Ishikawa (cell line): Measurements from ENCODE around the gene COL12A1.

Experiments used
- CEBPB ChIP-seq: IDR thresholded peaks from 2 replicates; pipeline ENCODE4 v1.6.1; 2012
- CREB1 ChIP-seq: IDR thresholded peaks from 2 replicates; pipeline ENCODE4 v1.6.1; 2012; ENCODE audit warnings: low read depth
- EGR1 ChIP-seq: IDR thresholded peaks from 2 replicates; pipeline ENCODE4 v1.6.1; 2012
- EP300 ChIP-seq: IDR thresholded peaks from 2 replicates; pipeline ENCODE4 v1.6.1; 2012; ENCODE audit warnings: borderline replicate concordance
- FOXM1 ChIP-seq: IDR thresholded peaks from 2 replicates; pipeline ENCODE4 v1.6.1; 2012; ENCODE audit warnings: low read depth, borderline replicate concordance
- NFIC ChIP-seq: IDR thresholded peaks from 2 replicates; pipeline ENCODE4 v1.6.1; 2012
- RAD21 ChIP-seq: IDR thresholded peaks from 2 replicates; pipeline ENCODE4 v1.6.1; 2012; ENCODE audit warnings: low read depth
- TAF1 ChIP-seq: IDR thresholded peaks from 2 replicates; pipeline ENCODE4 v1.6.1; 2012; ENCODE audit warnings: low read depth, mild to moderate bottlenecking
- TCF12 ChIP-seq: IDR thresholded peaks from 2 replicates; pipeline ENCODE4 v1.6.1; 2012; ENCODE audit warnings: low read depth
- TEAD4 ChIP-seq: IDR thresholded peaks from 2 replicates; pipeline ENCODE4 v1.6.1; 2012
- YY1 ChIP-seq: IDR thresholded peaks from 2 replicates; pipeline ENCODE4 v1.6.1; 2012; ENCODE audit warnings: low read depth
- ZBTB7A ChIP-seq: IDR thresholded peaks from 2 replicates; pipeline ENCODE4 v1.6.1; 2012; ENCODE audit warnings: low read depth
- TF ChIP-seq, protein P1 (sequence below): IDR thresholded peaks from 2 replicates; pipeline ENCODE4 v1.6.1; 2012
- TF ChIP-seq, protein P2 (sequence below): IDR thresholded peaks from 2 replicates; pipeline ENCODE4 v1.6.1; 2012; ENCODE audit warnings: low read depth, mild to moderate bottlenecking
- TF ChIP-seq, protein P3 (sequence below): IDR thresholded peaks from 2 replicates; pipeline ENCODE4 v1.6.1; 2012

COL12A1 gene

DNA sequence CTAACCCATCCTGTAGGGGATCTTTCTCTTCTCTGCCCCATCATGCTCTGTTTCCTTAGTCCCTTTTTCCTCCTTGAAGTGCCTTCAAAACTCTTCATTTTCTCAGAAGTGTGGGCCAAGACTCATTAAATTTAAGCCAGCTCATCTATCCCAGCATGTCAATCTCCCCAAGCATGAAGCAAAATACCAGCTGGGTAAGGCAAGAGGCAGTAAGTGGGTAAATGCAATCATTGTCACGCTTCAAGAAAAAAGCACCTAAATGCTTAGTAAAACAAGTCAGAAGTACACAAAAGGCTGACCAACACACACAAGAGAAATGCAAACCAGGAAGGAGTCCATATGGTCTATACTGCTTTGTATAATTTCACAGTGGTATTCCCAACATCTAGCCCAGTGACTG is 61.5 kb downstream of the COL12A1 start:
- TF ChIP-seq EGR1 (no peak), FOXM1 (no peak), TCF12 (no peak), NFIC (no peak), RAD21 (no peak), CEBPB (no peak)
- TF ChIP-seq, protein P1, sequence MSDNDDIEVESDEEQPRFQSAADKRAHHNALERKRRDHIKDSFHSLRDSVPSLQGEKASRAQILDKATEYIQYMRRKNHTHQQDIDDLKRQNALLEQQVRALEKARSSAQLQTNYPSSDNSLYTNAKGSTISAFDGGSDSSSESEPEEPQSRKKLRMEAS: no peak

DNA sequence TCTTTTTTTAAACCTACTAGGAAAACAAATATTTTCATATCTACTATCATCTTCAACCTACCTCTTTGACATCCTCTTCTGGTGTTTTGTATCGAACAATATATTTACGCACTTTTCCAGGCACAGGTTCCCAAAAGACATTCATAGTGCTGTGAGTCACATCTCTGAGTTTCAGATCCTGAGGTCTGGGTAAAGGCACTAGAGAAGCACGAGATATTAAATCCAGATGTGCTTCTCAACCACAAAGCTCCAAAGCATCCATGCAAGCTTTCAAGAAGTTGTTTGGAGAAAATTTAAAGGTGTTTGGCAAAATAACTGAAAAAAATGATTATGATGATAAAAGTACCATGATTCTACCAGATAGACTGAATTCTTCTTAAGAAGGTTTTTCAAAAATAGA is 62.7 kb downstream of the COL12A1 start:
- TF ChIP-seq CREB1: no peak
- no peak for TF ChIP-seq CEBPB
- TF ChIP-seq TCF12: no peak
- no peak for TF ChIP-seq TAF1
- no peak for TF ChIP-seq NFIC
- no peak for TF ChIP-seq ZBTB7A
- TF ChIP-seq, protein P2, sequence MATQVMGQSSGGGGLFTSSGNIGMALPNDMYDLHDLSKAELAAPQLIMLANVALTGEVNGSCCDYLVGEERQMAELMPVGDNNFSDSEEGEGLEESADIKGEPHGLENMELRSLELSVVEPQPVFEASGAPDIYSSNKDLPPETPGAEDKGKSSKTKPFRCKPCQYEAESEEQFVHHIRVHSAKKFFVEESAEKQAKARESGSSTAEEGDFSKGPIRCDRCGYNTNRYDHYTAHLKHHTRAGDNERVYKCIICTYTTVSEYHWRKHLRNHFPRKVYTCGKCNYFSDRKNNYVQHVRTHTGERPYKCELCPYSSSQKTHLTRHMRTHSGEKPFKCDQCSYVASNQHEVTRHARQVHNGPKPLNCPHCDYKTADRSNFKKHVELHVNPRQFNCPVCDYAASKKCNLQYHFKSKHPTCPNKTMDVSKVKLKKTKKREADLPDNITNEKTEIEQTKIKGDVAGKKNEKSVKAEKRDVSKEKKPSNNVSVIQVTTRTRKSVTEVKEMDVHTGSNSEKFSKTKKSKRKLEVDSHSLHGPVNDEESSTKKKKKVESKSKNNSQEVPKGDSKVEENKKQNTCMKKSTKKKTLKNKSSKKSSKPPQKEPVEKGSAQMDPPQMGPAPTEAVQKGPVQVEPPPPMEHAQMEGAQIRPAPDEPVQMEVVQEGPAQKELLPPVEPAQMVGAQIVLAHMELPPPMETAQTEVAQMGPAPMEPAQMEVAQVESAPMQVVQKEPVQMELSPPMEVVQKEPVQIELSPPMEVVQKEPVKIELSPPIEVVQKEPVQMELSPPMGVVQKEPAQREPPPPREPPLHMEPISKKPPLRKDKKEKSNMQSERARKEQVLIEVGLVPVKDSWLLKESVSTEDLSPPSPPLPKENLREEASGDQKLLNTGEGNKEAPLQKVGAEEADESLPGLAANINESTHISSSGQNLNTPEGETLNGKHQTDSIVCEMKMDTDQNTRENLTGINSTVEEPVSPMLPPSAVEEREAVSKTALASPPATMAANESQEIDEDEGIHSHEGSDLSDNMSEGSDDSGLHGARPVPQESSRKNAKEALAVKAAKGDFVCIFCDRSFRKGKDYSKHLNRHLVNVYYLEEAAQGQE: no peak
- no peak for TF ChIP-seq FOXM1
- TF ChIP-seq, protein P1: no peak
- no peak for TF ChIP-seq YY1
- TF ChIP-seq, protein P3, sequence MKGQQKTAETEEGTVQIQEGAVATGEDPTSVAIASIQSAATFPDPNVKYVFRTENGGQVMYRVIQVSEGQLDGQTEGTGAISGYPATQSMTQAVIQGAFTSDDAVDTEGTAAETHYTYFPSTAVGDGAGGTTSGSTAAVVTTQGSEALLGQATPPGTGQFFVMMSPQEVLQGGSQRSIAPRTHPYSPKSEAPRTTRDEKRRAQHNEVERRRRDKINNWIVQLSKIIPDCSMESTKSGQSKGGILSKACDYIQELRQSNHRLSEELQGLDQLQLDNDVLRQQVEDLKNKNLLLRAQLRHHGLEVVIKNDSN: no peak
- TF ChIP-seq TEAD4: no peak

DNA sequence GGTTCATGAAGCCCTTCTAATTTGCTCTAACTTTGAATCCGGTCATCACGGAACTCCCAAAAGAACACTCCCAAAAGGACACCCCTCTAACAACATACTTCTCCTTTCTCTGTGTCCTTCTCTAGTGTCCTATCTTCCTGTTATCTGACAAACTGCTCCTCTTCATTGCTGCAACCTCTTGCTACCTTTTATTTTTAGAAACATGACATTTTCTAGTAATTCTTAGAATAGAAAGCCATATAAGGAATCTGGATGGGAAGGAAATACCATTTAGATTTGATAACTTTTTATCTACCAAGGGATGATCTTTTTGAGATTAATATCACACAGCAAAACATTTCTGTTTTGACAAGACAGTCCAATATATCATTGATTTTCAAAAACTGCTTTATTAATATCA is 63.1 kb downstream of the COL12A1 start:
- TF ChIP-seq RAD21 (no peak), TAF1 (no peak), NFIC (no peak), ZBTB7A (no peak), EP300 (no peak), FOXM1 (no peak), YY1 (no peak), TEAD4 (no peak), EGR1 (no peak), CEBPB (no peak), TCF12 (no peak), CREB1 (no peak)
- TF ChIP-seq, protein P3: no peak
- TF ChIP-seq, protein P1: no peak
- TF ChIP-seq, protein P2: no peak

DNA sequence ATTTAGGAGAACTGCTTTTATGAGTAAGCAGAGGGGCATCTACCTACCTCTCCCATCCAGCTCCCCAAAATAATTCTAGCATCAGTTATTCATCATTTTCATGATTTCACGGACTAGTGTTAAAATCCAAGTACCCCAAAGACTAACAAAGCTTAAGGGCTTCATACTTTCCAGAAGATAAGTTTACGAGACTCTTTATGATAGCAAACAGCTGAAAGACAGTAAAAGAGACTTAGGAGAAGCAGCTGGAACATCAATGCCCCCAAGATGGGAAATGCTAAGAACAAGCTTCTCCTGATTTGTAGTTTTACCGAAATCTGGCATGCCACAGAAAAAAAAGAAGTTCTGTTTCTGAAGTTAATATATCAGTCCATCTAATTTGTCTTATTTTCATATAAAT is 70.0 kb downstream of the COL12A1 start:
- TF ChIP-seq, protein P3: no peak
- TF ChIP-seq TAF1: no peak
- no peak for TF ChIP-seq TCF12
- TF ChIP-seq EP300: no peak
- TF ChIP-seq ZBTB7A: no peak
- TF ChIP-seq, protein P1: no peak
- TF ChIP-seq NFIC: no peak
- TF ChIP-seq, protein P2: no peak
- TF ChIP-seq CREB1: no peak
- TF ChIP-seq TEAD4: no peak
- no peak for TF ChIP-seq FOXM1
- no peak for TF ChIP-seq YY1
- no peak for TF ChIP-seq EGR1
- TF ChIP-seq RAD21: no peak
- TF ChIP-seq CEBPB: no peak
